ENCODE results near the gene FOS. TPM values are rescaled to one million over a fixed set of nuclear protein-coding genes. Genes with fewer than 3 reads are reported as not detected.
A peak's percentile ranks its signal among the peaks of the same experiment; 100 is the strongest.

Gene FOS
- total and polyA plus RNA-seq, 2 experiments from 2014 or later = 47.3 to 54.8 TPM

DNA sequence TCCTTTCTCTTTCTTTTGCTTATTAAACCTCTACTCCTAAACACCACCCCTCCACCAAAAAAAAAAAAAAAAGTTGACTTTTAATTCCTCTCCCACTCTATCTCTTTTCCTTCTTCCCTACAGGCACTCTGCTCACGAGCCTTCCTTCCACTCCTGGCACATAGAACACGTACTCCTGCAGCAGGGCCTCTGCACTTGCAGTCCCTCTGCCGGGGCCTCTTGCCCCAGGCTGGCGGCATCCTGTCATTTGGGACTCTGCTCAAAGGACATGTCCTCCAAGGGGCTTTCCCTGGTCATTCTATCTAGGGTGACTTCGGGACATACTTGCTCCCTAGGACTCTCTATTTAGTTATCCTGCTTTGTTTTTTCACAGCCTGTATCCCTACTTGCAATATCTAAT lies 7.7 kb downstream of the FOS start:
- TF ChIP-seq EZH2 (IDR thresholded peaks at IDR 0.05; ENCODE audit: low read depth, unreplicated experiment) (no peak), POLR2AphosphoS5 (IDR thresholded peaks at IDR 0.05; ENCODE audit: low read depth) (no peak), STAT1 (IDR thresholded peaks at IDR 0.05; ENCODE audit: unreplicated experiment) (no peak), EZH2phosphoT487 (IDR thresholded peaks at IDR 0.05; ENCODE audit: unreplicated experiment) (no peak), NANOG (IDR thresholded peaks at IDR 0.05; ENCODE audit: borderline replicate concordance) (no peak), CREB1 (CRISPR knock-in tag; IDR thresholded peaks at IDR 0.05; ENCODE audit: low read depth) (no peak), JUNB (IDR thresholded peaks at IDR 0.05; ENCODE audit: unreplicated experiment) (no peak)
- TF ChIP-seq, protein P1, sequence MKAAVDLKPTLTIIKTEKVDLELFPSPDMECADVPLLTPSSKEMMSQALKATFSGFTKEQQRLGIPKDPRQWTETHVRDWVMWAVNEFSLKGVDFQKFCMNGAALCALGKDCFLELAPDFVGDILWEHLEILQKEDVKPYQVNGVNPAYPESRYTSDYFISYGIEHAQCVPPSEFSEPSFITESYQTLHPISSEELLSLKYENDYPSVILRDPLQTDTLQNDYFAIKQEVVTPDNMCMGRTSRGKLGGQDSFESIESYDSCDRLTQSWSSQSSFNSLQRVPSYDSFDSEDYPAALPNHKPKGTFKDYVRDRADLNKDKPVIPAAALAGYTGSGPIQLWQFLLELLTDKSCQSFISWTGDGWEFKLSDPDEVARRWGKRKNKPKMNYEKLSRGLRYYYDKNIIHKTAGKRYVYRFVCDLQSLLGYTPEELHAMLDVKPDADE (IDR thresholded peaks at IDR 0.05) = no peak
- TF ChIP-seq, protein P2, sequence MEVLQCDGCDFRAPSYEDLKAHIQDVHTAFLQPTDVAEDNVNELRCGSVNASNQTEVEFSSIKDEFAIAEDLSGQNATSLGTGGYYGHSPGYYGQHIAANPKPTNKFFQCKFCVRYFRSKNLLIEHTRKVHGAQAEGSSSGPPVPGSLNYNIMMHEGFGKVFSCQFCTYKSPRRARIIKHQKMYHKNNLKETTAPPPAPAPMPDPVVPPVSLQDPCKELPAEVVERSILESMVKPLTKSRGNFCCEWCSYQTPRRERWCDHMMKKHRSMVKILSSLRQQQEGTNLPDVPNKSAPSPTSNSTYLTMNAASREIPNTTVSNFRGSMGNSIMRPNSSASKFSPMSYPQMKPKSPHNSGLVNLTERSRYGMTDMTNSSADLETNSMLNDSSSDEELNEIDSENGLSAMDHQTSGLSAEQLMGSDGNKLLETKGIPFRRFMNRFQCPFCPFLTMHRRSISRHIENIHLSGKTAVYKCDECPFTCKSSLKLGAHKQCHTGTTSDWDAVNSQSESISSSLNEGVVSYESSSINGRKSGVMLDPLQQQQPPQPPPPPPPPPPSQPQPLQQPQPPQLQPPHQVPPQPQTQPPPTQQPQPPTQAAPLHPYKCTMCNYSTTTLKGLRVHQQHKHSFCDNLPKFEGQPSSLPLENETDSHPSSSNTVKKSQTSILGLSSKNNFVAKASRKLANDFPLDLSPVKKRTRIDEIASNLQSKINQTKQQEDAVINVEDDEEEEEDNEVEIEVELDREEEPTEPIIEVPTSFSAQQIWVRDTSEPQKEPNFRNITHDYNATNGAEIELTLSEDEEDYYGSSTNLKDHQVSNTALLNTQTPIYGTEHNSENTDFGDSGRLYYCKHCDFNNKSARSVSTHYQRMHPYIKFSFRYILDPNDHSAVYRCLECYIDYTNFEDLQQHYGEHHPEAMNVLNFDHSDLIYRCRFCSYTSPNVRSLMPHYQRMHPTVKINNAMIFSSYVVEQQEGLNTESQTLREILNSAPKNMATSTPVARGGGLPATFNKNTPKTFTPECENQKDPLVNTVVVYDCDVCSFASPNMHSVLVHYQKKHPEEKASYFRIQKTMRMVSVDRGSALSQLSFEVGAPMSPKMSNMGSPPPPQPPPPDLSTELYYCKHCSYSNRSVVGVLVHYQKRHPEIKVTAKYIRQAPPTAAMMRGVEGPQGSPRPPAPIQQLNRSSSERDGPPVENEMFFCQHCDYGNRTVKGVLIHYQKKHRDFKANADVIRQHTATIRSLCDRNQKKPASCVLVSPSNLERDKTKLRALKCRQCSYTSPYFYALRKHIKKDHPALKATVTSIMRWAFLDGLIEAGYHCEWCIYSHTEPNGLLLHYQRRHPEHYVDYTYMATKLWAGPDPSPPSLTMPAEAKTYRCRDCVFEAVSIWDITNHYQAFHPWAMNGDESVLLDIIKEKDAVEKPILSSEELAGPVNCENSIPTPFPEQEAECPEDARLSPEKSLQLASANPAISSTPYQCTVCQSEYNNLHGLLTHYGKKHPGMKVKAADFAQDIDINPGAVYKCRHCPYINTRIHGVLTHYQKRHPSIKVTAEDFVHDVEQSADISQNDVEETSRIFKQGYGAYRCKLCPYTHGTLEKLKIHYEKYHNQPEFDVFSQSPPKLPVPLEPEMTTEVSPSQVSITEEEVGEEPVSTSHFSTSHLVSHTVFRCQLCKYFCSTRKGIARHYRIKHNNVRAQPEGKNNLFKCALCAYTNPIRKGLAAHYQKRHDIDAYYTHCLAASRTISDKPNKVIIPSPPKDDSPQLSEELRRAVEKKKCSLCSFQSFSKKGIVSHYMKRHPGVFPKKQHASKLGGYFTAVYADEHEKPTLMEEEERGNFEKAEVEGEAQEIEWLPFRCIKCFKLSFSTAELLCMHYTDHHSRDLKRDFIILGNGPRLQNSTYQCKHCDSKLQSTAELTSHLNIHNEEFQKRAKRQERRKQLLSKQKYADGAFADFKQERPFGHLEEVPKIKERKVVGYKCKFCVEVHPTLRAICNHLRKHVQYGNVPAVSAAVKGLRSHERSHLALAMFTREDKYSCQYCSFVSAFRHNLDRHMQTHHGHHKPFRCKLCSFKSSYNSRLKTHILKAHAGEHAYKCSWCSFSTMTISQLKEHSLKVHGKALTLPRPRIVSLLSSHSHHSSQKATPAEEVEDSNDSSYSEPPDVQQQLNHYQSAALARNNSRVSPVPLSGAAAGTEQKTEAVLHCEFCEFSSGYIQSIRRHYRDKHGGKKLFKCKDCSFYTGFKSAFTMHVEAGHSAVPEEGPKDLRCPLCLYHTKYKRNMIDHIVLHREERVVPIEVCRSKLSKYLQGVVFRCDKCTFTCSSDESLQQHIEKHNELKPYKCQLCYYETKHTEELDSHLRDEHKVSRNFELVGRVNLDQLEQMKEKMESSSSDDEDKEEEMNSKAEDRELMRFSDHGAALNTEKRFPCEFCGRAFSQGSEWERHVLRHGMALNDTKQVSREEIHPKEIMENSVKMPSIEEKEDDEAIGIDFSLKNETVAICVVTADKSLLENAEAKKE (CRISPR knock-in tag; IDR thresholded peaks at IDR 0.05) = no peak
- no peak overlapping the region; the same call in 2 of the 3 replicates for H3K4me3 Mint-ChIP-seq
- H3K27me3 Mint-ChIP-seq (ENCODE audit: insufficient read depth, low read depth, poor library complexity) = peaks cover 20% of the 10 kb centered on the region
- H3K4me1 Mint-ChIP-seq = peaks cover 30% of the 10 kb centered on the region
- Histone ChIP-seq H3K4me2 (peak overlapping the region; percentile 41; the same call in 1 of the 2 replicates), H3K4me3 (no peak overlapping the region), H3F3A (replicated peaks; ENCODE audit: low read depth) (peaks cover 2% of the 10 kb centered on the region; the same call in 1 of the 2 replicates), H3K79me2 (replicated peaks; ENCODE audit: insufficient read depth) (peaks cover 10% of the 10 kb centered on the region), H2AFZ (peak overlapping the region; percentile 87; the same call in 1 of the 2 replicates), H3K27me3 (ENCODE audit: insufficient read depth) (no peaks in the 10 kb centered on the region), H4K20me1 (replicated peaks; ENCODE audit: insufficient read depth) (no peaks in the 10 kb centered on the region), H3K27ac (ENCODE audit: low read depth) (no peak overlapping the region), H3K36me3 (ENCODE audit: insufficient read depth) (0 out of 2 replicates have a peak, but pooled peaks cover 5% of the 10 kb centered on the region), H3K9me2 (ENCODE audit: insufficient read depth) (no peaks in the 10 kb centered on the region), H3K4me1 (ENCODE audit: insufficient read depth) (peaks cover 33% of the 10 kb centered on the region)
- ATAC-seq (no peak), DNase-seq (ENCODE audit: low spot score) (peak; percentile 41)
- H3K9me3 Mint-ChIP-seq = no peaks in the 10 kb centered on the region; the same call in 2 of the 3 replicates
- H3K36me3 Mint-ChIP-seq (ENCODE audit: low read depth) = peaks cover 14% of the 10 kb centered on the region
- H3K27ac Mint-ChIP-seq = 0 out of 2 replicates have a peak overlapping the region, but pooled peaks have one; percentile 6

Measured in GM23338 (cell line).